ENCODE results near the gene BCOR. TPM values are rescaled to one million over a fixed set of nuclear protein-coding genes. Genes with fewer than 3 reads are reported as not detected.

Gene BCOR
- total RNA-seq, 1 experiment from 2014 or later: 35.1 TPM

- no peak overlapping the region for H3K4me2 ChIP-seq (ENCODE audit: low read length)
- H3K9me2 ChIP-seq (ENCODE audit: insufficient read depth): no peaks in the 10 kb centered on the region
- intact Hi-C loops (cut with micrococcal nuclease): loop anchor here (10.0 kb wide), 1 partner anchor 307 kb away; no protein-coding TSS in a partner anchor
- no peak overlapping the region for H2AFZ ChIP-seq (ENCODE audit: low read depth, low read length, poor library complexity, severe bottlenecking)
- no peak overlapping the region for H3K9ac ChIP-seq (ENCODE audit: low read length)
- H3K27ac ChIP-seq (ENCODE audit: low read depth, low read length): no peak overlapping the region
- H3K27me3 ChIP-seq (ENCODE audit: insufficient read depth, low read length): no peaks in the 10 kb centered on the region
- peaks cover 4 to 20% of the 10 kb centered on the region in 2 experiments; a peak in 2 of 4 replicates for H3K4me1 ChIP-seq (ENCODE audit: control insufficient read depth in 1 of 2, insufficient read depth in 2 of 2, low read length in 2 of 2)
- no peaks in the 10 kb centered on the region for H4K20me1 ChIP-seq (ENCODE audit: insufficient read depth)
- ChIA-PET CTCF (no interaction called here), POLR2A (no interaction called here), RAD21 (ENCODE audit: low non-redundant PET in 1 of 2, low total read pairs in 2 of 2, uncharacterized antibody in 2 of 2, unreplicated experiment in 2 of 2) (interaction anchor here in 1 of 2 experiments (0.5 kb wide), 1 partner anchor 532 kb away, joined by 3 read pairs; no protein-coding TSS in a partner anchor)
- H3K4me3 ChIP-seq (replicated peaks in 1 of 2; ENCODE audit: low read depth in 1 of 2, low read length in 2 of 2): no peak overlapping the region
- no peak for TF ChIP-seq EZH2 (IDR thresholded peaks at IDR 0.05)
- no peak for TF ChIP-seq YY1 (IDR thresholded peaks at IDR 0.05; ENCODE audit: extremely low read depth, insufficient replicate concordance, low read depth, low read length)
- TF ChIP-seq REST (IDR thresholded peaks at IDR 0.05; ENCODE audit: low read depth): no peak
- no peak for TF ChIP-seq EGR1 (IDR thresholded peaks at IDR 0.05; ENCODE audit: low read depth)
- TF ChIP-seq ZFX (IDR thresholded peaks at IDR 0.05): no peak
- TF ChIP-seq POLR2A (IDR thresholded peaks at IDR 0.05; ENCODE audit: borderline replicate concordance, extremely low read depth, insufficient read depth, insufficient read length): no peak
- TF ChIP-seq ZBTB33 (IDR thresholded peaks at IDR 0.05; ENCODE audit: extremely low read depth, insufficient replicate concordance, low read length): no peak
- TF ChIP-seq MAX (IDR thresholded peaks at IDR 0.05): no peak
- no peak for TF ChIP-seq ELF1 (IDR thresholded peaks at IDR 0.05; ENCODE audit: borderline replicate concordance, low read depth)
- TF ChIP-seq POLR2AphosphoS5 (IDR thresholded peaks at IDR 0.05; ENCODE audit: low read depth, low read length): no peak
- TF ChIP-seq TCF7L2 (IDR thresholded peaks at IDR 0.05; ENCODE audit: borderline replicate concordance, extremely low read depth, insufficient read depth, insufficient read length): no peak
- TF ChIP-seq CTCF (IDR thresholded peaks at IDR 0.05 in 2 of 3, conservative IDR thresholded peaks at IDR 0.05 in 1 of 3; ENCODE audit: borderline replicate concordance in 1 of 3, insufficient read depth in 1 of 3, low read depth in 2 of 3, low read length in 2 of 3): no peak
- no peak for TF ChIP-seq CBX3 (IDR thresholded peaks at IDR 0.05; ENCODE audit: low read depth)
- ATAC-seq: no peak
- DNase-seq (ENCODE audit: low read depth, low spot score): no peak
- no peaks in the 10 kb centered on the region for H3K9me3 ChIP-seq (ENCODE audit: control insufficient read depth in 1 of 2, insufficient read depth in 1 of 2, low read depth in 1 of 2, low read length in 2 of 2)
- BruUV-seq (replicated peaks): no TSS peak
- H3K36me3 ChIP-seq (ENCODE audit: control insufficient read depth in 1 of 2, insufficient read depth in 2 of 2, low read length in 2 of 2): no peaks in the 10 kb centered on the region
- H3K79me2 ChIP-seq (ENCODE audit: insufficient read depth, low read length): no peaks in the 10 kb centered on the region
Measured at GRCh38 chrX:40011322-40012038, 86.3 kb downstream of the BCOR start.
